Activated gamma-delta T cell treated with Interleukin-2 at 50 U/mL for 16 hours (primary cell): ENCODE measurements around the gene IQSEC1.

Experiments used
- DNase-seq: peaks from one replicate; pipeline ENCODE4 v3.0.0-alpha.2; 2020

Gene IQSEC1

GRCh38 chr3:13013994-13014754 lies 59.1 kb downstream of the IQSEC1 start:
- DNase-seq = peak; percentile 33

GRCh38 chr3:13013566-13013965 lies 59.7 kb downstream of the IQSEC1 start:
- no peak for DNase-seq

GRCh38 chr3:13013151-13013561 lies 60.1 kb downstream of the IQSEC1 start:
- no peak for DNase-seq

GRCh38 chr3:13012221-13012691 lies 61.0 kb downstream of the IQSEC1 start:
- DNase-seq = peak; percentile 39

GRCh38 chr3:13011573-13012220 lies 61.5 kb downstream of the IQSEC1 start:
- DNase-seq = peak; percentile 83

GRCh38 chr3:13010780-13011572 lies 62.3 kb downstream of the IQSEC1 start:
- DNase-seq = no peak

- no peak for DNase-seq
Observed at GRCh38 chr3:13009946-13010315, 63.3 kb downstream of the IQSEC1 start.

- peak; percentile 62 for DNase-seq
Observed at GRCh38 chr3:13009132-13009945, 63.9 kb downstream of the IQSEC1 start.

- no peak for DNase-seq
Observed at GRCh38 chr3:13008155-13008995, 64.9 kb downstream of the IQSEC1 start.

- no peak for DNase-seq
Observed at GRCh38 chr3:13007251-13007941, 65.8 kb downstream of the IQSEC1 start.

GRCh38 chr3:13006216-13006990 lies 66.8 kb downstream of the IQSEC1 start:
- DNase-seq = no peak

GRCh38 chr3:13005301-13005700 lies 67.9 kb downstream of the IQSEC1 start:
- no peak for DNase-seq

GRCh38 chr3:13004376-13004775 lies 68.9 kb downstream of the IQSEC1 start:
- DNase-seq = no peak

GRCh38 chr3:13003608-13004007 lies 69.6 kb downstream of the IQSEC1 start:
- DNase-seq = no peak

GRCh38 chr3:13002398-13003124 lies 70.7 kb downstream of the IQSEC1 start:
- no peak for DNase-seq

- no peak for DNase-seq
Observed at GRCh38 chr3:12999147-13000140, 73.8 kb downstream of the IQSEC1 start.

GRCh38 chr3:12998648-12999047 lies 74.6 kb downstream of the IQSEC1 start:
- DNase-seq = no peak

- no peak for DNase-seq
Observed at GRCh38 chr3:12997387-12997786, 75.8 kb downstream of the IQSEC1 start.
